Upper lobe of left lung (tissue), 6 donors: ENCODE data around the gene MX2. TPM values are rescaled to one million over a fixed set of nuclear protein-coding genes. Genes with fewer than 3 reads are reported as not detected.
"Not testable (repeated sequence)": the region's sequence is repeated elsewhere in the genome, so short reads cannot be mapped to it uniquely, and the experiment has no call there.

Experiments
- ATAC-seq, 2 donors: fragments of 200-7000 bp; cut with Tn5 transposase; one replicate each; pipeline ENCODE4 v1.9.1; 2022; ENCODE audit warnings: mild to moderate bottlenecking in 2 of 2, moderate library complexity in 2 of 2; ENCODE audit not compliant: low FRiP score in 2 of 2
- DNase-seq, 2 donors: peaks; one replicate each; pipeline ENCODE4 v3.0.0-alpha.2; 2019 to 2020
- H3K27ac ChIP-seq, 4 donors: fragments of 200-600 bp; sonication (generic); one replicate each; pipeline ENCODE4 v1.5.1; 2016 to 2019
- H3K27me3 ChIP-seq, 4 donors: fragments of 200-600 bp; sonication (generic); one replicate each; pipeline ENCODE4 v1.5.1; 2017 to 2019
- H3K36me3 ChIP-seq, 4 donors: fragments of 200-600 bp; sonication (generic); one replicate each; pipeline ENCODE4 v1.5.1; 2016 to 2019
- H3K4me1 ChIP-seq, 4 donors: fragments of 200-600 bp; sonication (generic); one replicate each; pipeline ENCODE4 v1.5.1; 2018 to 2019
- H3K4me3 ChIP-seq, 4 donors: fragments of 200-600 bp; sonication (generic); one replicate each; pipeline ENCODE4 v1.5.1; 2017 to 2019; ENCODE audit warnings: mild to moderate bottlenecking in 2 of 4, moderate library complexity in 1 of 4
- H3K9me3 ChIP-seq, 4 donors: fragments of 200-600 bp; sonication (generic); one replicate each; pipeline ENCODE4 v1.5.1; 2018 to 2019
- EP300 ChIP-seq, 4 donors: sonication (generic); formaldehyde crosslinking; IDR thresholded peaks; one replicate each; pipeline ENCODE4 v1.5.1; 2017; ENCODE audit warnings: antibody characterized with exemption in 4 of 4, control low read depth in 2 of 4
- POLR2A ChIP-seq, 4 donors: fragments of 450-650 bp; IDR thresholded peaks; one replicate each; pipeline ENCODE4 v1.5.1; 2016 to 2017; ENCODE audit warnings: antibody characterized with exemption in 4 of 4, mild to moderate bottlenecking in 2 of 4
- POLR2AphosphoS5 ChIP-seq, 2 donors: sonication (generic); formaldehyde crosslinking; IDR thresholded peaks; one replicate each; pipeline ENCODE4 v1.5.1; 2017; ENCODE audit warnings: antibody characterized with exemption in 2 of 2
- whole genome bisulfite sequencing, 2 donors: methylation state at CpG; one replicate each; pipeline ENCODE4 v1.1.5; 2017 to 2018; 5-methylcytosine and 5-hydroxymethylcytosine counted together
- total RNA-seq, 6 donors: library from RNA; depleted of rRNA in 4 of 6; stranded (reverse); fragments of >200 nt in 4 of 6; gene quantifications; one replicate each; pipeline versions ENCODE4 v1.1.0 to v1.2.1, GENCODE V29; 2016 to 2021
- TF ChIP-seq, protein P1 (sequence below), 6 experiments: fragments of 450-650 bp in 4 of 6; fragments of 200-600 bp in 2 of 6; sonication (generic) in 2 of 6; IDR thresholded peaks; one replicate each; pipeline ENCODE4 v1.5.1; 2016 to 2019; ENCODE audit warnings: antibody characterized with exemption in 6 of 6
- donor health status: DM: no; HTN: no; CAD: no; lungs with moderate emphysema.
- donor health status: DM: no; HTN: yes; CAD: no; lungs with severe emphysema.

The MX2 gene
- total RNA-seq, 6 donors from 2014 or later, result 5.8 to 37.2 (median 25.8) TPM

GRCh38 chr21:41350436-41351155 is 11.2 kb upstream of the MX2 start:
- H3K27ac ChIP-seq, result no peak overlapping the region
- no peaks in the 10 kb centered on the region for H3K36me3 ChIP-seq
- H3K4me3 ChIP-seq, result no peak overlapping the region
- WGBS, 2 donors, result 79 to 89% methylated on average over 14 to 16 of the region's 16 CpGs
- no peaks in the 10 kb centered on the region for H3K27me3 ChIP-seq
- ATAC-seq (no peak), DNase-seq (no peak)
- no peaks in the 10 kb centered on the region for H3K4me1 ChIP-seq
- no peaks in the 10 kb centered on the region for H3K9me3 ChIP-seq
- TF ChIP-seq POLR2A (IDR thresholded peaks at IDR 0.05) (no peak), EP300 (IDR thresholded peaks at IDR 0.05) (no peak), POLR2AphosphoS5 (IDR thresholded peaks at IDR 0.05) (no peak)
- TF ChIP-seq, protein P1, sequence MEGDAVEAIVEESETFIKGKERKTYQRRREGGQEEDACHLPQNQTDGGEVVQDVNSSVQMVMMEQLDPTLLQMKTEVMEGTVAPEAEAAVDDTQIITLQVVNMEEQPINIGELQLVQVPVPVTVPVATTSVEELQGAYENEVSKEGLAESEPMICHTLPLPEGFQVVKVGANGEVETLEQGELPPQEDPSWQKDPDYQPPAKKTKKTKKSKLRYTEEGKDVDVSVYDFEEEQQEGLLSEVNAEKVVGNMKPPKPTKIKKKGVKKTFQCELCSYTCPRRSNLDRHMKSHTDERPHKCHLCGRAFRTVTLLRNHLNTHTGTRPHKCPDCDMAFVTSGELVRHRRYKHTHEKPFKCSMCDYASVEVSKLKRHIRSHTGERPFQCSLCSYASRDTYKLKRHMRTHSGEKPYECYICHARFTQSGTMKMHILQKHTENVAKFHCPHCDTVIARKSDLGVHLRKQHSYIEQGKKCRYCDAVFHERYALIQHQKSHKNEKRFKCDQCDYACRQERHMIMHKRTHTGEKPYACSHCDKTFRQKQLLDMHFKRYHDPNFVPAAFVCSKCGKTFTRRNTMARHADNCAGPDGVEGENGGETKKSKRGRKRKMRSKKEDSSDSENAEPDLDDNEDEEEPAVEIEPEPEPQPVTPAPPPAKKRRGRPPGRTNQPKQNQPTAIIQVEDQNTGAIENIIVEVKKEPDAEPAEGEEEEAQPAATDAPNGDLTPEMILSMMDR (IDR thresholded peaks at IDR 0.05), result no peak

DNA sequence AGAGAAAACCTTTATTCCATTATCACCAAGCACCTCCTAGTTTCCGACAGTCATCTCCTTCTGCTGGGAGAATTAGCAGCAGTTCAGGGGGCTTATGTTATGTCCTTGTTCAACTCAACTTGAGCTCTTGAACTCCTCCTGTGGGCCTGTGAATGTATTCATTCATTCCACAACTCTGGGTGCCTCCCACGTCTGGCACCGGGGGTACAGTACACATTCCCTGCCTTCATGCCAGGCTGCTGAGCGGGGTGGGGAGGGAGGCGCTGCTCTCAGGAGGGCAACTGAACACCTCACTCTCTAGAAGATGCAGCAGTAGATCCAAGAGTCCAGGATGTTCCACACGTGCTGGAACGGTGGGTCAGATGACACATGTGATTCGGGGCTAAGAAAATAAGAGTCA is 4.3 kb upstream of the MX2 start:
- no peaks in the 10 kb centered on the region for H3K9me3 ChIP-seq
- whole genome bisulfite sequencing, 2 donors, result 76 to 78% methylated on average over 7 to 8 of the region's 8 CpGs
- no peak for DNase-seq
- ATAC-seq, result no peak
- H3K4me1 ChIP-seq, result peaks cover 7 to 20% (median 13%) of the 10 kb centered on the region in 4 donors
- TF ChIP-seq EP300 (IDR thresholded peaks at IDR 0.05), result no peak
- TF ChIP-seq POLR2AphosphoS5 (IDR thresholded peaks at IDR 0.05), result no peak
- no peak for TF ChIP-seq POLR2A (IDR thresholded peaks at IDR 0.05)
- TF ChIP-seq, protein P1 (IDR thresholded peaks at IDR 0.05), result no peak
- H3K27ac ChIP-seq, result no peak overlapping the region
- H3K36me3 ChIP-seq, result no peaks in the 10 kb centered on the region
- no peak overlapping the region for H3K4me3 ChIP-seq
- H3K27me3 ChIP-seq, result no peaks in the 10 kb centered on the region

DNA sequence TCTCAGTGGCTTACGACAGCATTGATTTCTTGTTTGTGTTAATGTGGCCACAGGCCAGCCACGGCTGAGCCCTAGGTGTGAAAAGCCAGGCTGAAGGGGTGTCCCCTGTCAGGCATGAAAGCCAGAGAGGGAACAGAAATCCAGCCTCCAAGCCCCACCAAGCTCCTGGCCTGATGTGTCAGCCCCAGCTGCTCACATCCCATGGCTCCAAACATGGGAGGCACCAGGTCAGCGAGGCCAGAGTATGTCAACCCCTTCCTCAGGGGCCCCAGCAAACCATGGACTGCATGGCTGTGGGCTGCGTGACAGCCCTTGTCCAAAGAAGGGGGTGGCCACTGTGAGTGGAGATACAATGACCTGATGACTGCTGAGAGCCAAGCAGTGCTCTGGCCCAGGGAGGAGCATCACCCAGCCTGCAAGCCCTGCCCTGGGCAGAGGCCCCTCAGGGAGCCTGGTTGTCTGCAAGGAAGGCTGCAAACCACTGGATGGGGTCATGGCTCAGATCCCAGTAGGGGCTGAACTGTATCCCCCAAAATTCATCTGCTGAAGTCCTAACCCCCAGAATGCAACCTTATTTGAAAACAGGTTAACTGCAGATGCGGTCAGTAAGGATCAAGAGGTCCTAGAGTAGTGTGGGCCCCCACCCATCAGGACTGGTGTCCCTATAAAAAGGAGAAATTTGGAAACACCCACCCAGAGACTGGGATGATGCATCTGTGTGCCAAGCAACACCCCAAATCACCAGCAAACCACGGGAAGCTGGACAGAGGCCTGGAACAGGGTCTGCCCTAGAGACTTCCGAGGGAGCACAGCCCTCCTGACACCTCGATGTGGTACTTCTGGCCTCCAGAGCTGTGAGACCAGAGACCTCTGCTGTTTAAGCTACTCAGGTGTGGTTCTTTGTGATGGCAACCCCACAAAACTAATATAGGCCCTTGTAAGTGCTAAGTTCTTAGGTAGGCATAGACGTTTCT is 3.3 kb upstream of the MX2 start:
- TF ChIP-seq, protein P1 (IDR thresholded peaks at IDR 0.05), result no peak
- TF ChIP-seq POLR2AphosphoS5 (IDR thresholded peaks at IDR 0.05), result no peak
- 85 to 94% methylated on average over 8 to 9 of the region's 9 CpGs for whole genome bisulfite sequencing, 2 donors
- no peak overlapping the region for H3K4me3 ChIP-seq
- H3K9me3 ChIP-seq, result no peaks in the 10 kb centered on the region
- H3K36me3 ChIP-seq, result no peaks in the 10 kb centered on the region
- H3K27me3 ChIP-seq, result no peaks in the 10 kb centered on the region
- ATAC-seq, result no peak
- peak in 1 of 2 donors; percentile 16 for DNase-seq
- no peak overlapping the region for H3K27ac ChIP-seq
- H3K4me1 ChIP-seq, result peaks cover 12 to 29% (median 18%) of the 10 kb centered on the region in 4 donors

DNA sequence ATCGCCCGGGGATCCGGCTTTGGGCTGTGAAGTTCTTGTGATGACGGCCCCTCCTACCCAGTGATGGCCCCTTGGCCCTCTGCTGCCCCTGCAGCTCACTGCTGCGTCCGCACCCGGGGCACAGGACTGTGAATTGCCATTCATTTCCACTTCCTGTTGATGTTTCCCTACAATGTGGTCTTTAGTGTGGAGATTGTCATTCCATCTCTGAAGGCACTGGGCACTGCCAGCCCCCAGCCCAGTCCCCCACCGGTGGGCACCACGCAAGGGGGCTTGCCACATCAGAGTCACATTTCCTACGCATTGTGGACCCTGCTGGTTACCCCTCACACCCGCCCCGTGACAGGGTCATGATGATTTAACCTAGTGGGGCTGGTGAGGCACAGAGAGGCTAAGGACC is 2.5 kb upstream of the MX2 start:
- DNase-seq (no peak), ATAC-seq (no peak)
- TF ChIP-seq POLR2AphosphoS5 (IDR thresholded peaks at IDR 0.05), result no peak
- TF ChIP-seq EP300 (IDR thresholded peaks at IDR 0.05), result no peak
- TF ChIP-seq, protein P1 (IDR thresholded peaks at IDR 0.05), result no peak
- no peak for TF ChIP-seq POLR2A (IDR thresholded peaks at IDR 0.05)
- no peaks in the 10 kb centered on the region for H3K9me3 ChIP-seq
- 76 to 84% methylated on average over 11 to 12 of the region's 12 CpGs for WGBS, 2 donors
- no peaks in the 10 kb centered on the region for H3K36me3 ChIP-seq
- peaks cover 12 to 31% (median 20%) of the 10 kb centered on the region in 4 donors for H3K4me1 ChIP-seq
- H3K4me3 ChIP-seq, result no peak overlapping the region
- H3K27ac ChIP-seq, result peak overlapping the region in 1 of 4 donors; percentile 4
- no peaks in the 10 kb centered on the region for H3K27me3 ChIP-seq

- H3K36me3 ChIP-seq, ATAC-seq, H3K27me3 ChIP-seq, H3K9me3 ChIP-seq, H3K4me3 ChIP-seq: not testable (repeated sequence)
- 81 to 92% methylated on average over 4 of the region's 4 CpGs for WGBS, 2 donors
- Histone ChIP-seq H3K4me1 (peaks cover 12 to 31% (median 20%) of the 10 kb centered on the region in 4 donors), H3K27ac (peak overlapping the region in 1 of 4 donors; percentile 4)
- peak in 1 of 2 donors; percentile 16 for DNase-seq
These were observed 2.1 kb upstream of the MX2 start for GRCh38 chr21:41359754-41360071.
